LoVo (cell line): ENCODE data around the gene MDN1.
A peak's percentile ranks its signal among the peaks of the same experiment; 100 is the strongest.
"Not testable (repeated sequence)": the region's sequence is repeated elsewhere in the genome, so short reads cannot be mapped to it uniquely, and the experiment has no call there.

Source experiments
- DNase-seq: peaks from one replicate; pipeline ENCODE4 v3.0.0-alpha.2; 2016; ENCODE audit warnings: low spot score

MDN1 gene, protein sequence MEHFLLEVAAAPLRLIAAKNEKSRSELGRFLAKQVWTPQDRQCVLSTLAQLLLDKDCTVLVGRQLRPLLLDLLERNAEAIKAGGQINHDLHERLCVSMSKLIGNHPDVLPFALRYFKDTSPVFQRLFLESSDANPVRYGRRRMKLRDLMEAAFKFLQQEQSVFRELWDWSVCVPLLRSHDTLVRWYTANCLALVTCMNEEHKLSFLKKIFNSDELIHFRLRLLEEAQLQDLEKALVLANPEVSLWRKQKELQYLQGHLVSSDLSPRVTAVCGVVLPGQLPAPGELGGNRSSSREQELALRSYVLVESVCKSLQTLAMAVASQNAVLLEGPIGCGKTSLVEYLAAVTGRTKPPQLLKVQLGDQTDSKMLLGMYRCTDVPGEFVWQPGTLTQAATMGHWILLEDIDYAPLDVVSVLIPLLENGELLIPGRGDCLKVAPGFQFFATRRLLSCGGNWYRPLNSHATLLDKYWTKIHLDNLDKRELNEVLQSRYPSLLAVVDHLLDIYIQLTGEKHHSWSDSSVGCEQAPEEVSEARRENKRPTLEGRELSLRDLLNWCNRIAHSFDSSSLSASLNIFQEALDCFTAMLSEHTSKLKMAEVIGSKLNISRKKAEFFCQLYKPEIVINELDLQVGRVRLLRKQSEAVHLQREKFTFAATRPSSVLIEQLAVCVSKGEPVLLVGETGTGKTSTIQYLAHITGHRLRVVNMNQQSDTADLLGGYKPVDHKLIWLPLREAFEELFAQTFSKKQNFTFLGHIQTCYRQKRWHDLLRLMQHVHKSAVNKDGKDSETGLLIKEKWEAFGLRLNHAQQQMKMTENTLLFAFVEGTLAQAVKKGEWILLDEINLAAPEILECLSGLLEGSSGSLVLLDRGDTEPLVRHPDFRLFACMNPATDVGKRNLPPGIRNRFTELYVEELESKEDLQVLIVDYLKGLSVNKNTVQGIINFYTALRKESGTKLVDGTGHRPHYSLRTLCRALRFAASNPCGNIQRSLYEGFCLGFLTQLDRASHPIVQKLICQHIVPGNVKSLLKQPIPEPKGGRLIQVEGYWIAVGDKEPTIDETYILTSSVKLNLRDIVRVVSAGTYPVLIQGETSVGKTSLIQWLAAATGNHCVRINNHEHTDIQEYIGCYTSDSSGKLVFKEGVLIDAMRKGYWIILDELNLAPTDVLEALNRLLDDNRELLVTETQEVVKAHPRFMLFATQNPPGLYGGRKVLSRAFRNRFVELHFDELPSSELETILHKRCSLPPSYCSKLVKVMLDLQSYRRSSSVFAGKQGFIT (N-terminal part only)

DNA sequence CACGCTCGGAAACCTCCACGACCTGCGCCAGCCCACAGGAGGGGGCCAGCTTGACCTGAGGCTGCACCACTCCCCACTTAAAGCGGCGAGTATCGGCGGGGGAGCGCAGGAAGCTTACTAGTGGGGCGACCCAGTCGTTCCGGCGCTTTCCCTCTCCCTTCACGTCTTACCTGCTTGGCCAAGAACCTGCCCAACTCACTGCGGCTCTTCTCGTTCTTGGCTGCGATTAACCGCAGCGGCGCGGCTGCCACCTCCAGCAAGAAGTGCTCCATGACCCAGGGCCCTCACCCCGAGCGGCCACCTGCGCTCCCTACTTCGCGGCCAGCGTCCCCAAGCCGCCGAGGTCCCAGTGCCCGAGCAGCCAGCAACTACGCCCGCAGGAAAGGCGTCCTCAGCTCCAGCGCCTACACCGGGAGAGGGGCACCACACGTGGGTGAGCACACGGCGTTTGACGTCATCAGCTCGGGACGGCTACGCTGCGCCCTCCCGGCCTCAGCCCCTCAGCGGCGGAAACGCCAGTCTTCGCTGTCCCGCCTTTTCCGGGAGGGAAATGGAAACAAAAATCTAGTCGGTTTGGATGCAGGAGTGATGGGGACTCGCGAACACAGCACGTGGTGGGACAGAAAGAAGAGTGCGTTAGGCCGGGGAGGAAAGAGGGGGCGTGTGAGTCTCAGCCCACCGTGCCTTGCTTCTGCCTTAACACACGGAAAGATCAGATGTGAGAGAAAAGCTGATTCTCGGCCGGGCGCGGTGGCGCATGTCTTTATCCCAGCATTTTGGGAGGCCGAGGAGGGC is at the start of gene MDN1:
Gene MDN1, minus strand, starts transcription at position 459 of the 795 bp plus-strand sequence. Its CDS starts 187 bp downstream, at position 272.
- peak; percentile 95 for DNase-seq

DNA sequence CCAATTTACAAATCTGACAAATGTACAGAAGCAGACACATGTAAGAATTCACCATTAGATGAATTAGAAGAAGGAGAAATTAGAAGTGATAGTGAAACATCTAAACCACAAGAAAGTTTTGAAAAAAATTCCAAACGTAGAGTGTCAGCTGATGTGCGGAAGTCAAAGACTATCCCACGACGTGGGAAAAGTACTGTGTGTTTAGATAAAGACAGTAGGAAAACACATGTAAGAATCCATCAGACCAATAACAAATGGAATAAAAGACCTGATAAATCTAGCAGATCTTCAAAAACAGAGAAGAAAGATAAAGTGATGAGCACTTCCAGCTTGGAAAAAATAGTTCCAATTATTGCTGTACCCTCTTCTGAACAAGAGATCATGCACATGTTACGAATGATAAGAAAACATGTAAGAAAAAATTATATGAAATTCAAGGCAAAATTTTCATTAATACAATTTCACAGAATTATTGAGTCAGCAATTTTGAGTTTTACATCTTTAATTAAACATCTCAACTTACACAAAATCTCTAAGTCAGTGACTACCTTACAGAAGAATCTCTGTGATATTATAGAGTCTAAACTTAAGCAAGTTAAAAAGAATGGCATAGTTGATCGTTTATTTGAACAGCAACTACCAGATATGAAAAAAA is 46.6 kb upstream of the MDN1 start:
- DNase-seq, result no peak

GRCh38 chr6:89862698-89863097 is 43.1 kb upstream of the MDN1 start:
- no peak for DNase-seq

DNA sequence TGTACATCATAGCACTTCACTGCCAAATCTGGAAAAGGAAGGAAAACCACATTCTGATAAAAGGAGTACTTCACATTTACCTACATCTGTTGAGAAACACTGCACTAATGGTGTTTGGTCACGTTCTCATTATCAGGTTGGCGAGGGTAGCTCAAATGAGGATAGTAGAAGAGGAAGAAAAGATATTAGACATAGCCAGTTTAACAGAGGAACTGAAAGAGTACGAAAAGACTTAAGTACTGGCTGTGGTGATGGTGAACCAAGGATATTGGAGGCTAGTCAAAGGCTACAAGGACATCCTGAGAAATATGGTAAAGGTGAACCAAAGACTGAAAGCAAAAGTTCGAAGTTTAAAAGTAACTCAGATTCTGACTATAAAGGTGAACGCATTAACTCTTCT is 42.7 kb upstream of the MDN1 start:
- DNase-seq, result no peak

DNA sequence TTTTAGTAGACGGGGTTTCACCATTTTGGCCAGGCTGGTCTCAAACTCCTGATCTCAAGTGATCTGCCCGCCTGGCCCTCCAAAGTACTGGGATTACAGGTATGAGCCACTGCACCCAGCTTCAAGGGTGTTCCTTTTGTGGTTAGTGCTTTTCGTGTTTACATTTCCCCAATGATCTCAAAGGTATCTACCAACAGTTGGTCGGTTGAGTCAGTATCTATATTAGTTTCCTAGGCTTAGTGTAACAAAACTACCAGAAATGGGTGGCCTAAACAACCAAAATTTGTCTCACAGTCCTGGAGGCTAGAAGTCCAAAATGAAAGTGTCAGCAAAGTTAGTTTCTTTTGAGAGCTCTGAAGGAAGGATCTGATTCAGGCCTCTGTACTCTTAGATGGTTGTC is 40.1 kb upstream of the MDN1 start:
- DNase-seq, result no peak

- DNase-seq, result no peak
Observed at GRCh38 chr6:89858041-89858440, 38.4 kb upstream of the MDN1 start.

GRCh38 chr6:89853068-89853467 is 33.5 kb upstream of the MDN1 start:
- DNase-seq, result no peak

- not testable (repeated sequence) for DNase-seq
Observed at GRCh38 chr6:89847513-89847912, 27.9 kb upstream of the MDN1 start.

- no peak for DNase-seq
Observed at GRCh38 chr6:89843070-89843469, 23.5 kb upstream of the MDN1 start.

DNA sequence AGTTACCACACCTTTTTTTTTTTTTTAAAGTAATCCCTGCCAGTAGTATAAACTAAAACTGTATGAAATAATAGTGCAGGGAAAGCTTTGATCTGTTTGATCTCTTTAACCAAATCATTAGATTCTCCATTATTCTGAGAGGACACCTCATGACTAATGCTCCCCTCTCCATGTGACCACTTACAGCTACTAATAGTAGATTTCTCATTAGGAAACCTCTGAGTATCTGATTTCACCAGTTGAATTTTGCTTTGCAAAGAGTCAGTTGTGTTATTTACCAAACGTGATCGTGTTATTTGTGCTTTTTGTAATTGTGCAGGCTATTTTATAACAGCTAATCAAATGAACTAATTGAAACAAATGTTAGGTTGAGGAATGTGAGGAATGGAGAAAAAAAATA is 22.6 kb upstream of the MDN1 start:
- DNase-seq, result no peak

GRCh38 chr6:89840538-89840937 is 20.9 kb upstream of the MDN1 start:
- no peak for DNase-seq

DNA sequence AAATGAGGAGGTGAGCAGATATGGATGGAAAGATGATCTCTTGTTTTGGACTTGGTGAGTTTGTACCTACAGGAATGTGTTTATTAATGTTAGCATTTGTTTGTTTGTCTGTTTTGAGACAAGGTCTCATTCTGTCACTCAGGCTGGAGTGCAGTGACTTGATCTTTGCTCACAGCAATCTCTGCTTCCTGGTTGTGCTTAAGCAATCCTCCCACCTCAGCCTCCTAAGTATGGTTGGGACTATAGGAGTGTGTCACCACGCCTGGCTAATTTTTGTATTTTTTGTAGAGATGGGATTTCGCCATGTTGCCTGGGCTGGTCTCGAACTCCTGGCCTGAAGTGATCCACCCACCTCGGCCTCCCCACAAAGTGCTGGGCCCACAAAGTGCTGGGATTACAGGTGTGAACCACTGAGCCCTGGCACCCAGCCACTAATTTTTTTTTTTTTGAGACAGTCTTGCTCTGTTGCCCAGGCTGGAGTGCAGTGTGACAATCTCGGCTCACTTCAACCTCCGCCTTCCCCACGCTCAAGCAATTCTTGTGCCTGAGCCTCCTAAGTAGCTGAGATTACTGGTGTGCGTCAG is 17.1 kb upstream of the MDN1 start:
- no peak for DNase-seq

GRCh38 chr6:89834884-89835792 is 15.5 kb upstream of the MDN1 start:
- no peak for DNase-seq

- no peak for DNase-seq
Observed at GRCh38 chr6:89830170-89830809, 10.7 kb upstream of the MDN1 start.

- peak; percentile 97 for DNase-seq
Observed at GRCh38 chr6:89829472-89830169, 10.0 kb upstream of the MDN1 start, which contains the start of gene CASP8AP2. CASP8AP2 (plus strand) TSS chr6:89829880.

DNA sequence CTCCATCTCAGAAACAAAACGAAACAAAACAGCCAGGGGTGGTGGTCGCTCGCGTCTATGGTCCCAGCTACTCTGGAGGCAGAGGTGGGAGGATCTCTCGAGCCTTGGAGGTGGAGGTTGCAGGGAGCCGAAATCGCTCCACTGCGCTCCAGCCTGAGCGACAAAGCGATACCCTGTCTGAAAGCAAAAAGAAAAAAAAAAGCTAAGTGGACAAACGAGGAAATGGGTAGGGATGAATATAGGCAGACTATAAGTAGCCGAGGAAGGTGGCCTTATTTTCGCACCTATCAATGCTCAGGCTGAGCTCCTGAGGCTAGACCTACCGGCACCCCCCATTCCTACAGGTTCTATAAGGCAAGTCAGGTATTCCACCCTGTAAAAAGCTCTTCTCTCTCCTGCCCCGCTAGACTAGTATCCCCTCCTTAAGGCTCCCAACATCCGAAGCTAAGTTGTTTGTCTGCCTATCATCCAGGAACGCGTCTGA is 9.4 kb upstream of the MDN1 start:
- peak; percentile 38 for DNase-seq

DNA sequence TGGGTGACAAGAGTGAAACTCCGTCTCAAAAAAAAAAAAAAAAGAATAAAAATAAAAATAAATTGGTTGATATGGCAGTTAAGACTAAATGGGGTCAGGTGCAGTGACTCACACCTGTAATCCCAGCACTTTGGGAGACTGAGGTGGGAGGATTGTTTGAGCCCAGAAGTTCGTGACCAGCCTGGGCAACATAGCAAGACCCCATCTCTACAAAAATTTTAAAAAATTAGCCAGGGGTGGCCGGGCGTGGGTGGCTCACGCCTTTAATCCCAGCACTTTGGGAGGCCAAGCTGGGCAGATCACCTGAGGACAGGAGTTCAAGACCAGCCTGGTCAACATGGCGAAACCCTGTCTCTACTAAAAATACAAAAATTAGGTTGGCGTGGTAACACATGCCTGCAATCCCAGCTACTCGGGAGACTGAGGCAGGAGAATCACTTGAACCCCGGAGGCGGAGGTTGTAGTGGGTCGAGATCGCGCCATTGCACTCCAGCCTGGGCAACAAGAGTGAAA is 8.9 kb upstream of the MDN1 start:
- not testable (repeated sequence) for DNase-seq

DNA sequence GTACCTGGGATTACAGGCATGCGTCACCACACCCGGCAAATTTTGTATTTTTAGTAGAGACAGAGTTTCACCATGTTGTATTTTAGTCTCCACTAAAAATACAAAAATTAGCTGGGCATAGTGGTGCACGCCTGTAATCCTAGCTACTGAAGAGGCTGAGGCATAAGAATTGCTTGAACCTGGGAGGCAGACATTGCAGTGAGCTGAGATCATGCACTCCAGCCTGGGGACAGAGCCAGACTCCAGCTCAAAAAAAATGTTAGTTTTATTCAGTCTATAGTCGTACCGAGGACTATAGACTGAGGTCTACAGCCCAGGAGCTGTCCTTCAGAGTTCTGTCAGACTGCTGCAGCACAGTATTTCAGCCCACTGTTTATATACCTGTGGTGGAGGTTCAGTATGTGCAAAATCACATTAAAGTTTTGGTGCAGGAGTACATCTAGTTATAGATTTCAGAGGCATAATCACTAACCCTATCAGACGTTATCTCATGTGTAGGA is 6.5 kb upstream of the MDN1 start:
- no peak for DNase-seq
